Hematopoietic multipotent progenitor cell treated with erythropoietin and hydrocortisone succinate and interleukin-3 and kit ligand, for 6 days (in vitro differentiated cells): ENCODE data around the gene SPTLC2.

Source experiments
- DNase-seq: peaks from one replicate; pipeline ENCODE4 v3.0.0-alpha.2; 2015

Gene SPTLC2

DNA sequence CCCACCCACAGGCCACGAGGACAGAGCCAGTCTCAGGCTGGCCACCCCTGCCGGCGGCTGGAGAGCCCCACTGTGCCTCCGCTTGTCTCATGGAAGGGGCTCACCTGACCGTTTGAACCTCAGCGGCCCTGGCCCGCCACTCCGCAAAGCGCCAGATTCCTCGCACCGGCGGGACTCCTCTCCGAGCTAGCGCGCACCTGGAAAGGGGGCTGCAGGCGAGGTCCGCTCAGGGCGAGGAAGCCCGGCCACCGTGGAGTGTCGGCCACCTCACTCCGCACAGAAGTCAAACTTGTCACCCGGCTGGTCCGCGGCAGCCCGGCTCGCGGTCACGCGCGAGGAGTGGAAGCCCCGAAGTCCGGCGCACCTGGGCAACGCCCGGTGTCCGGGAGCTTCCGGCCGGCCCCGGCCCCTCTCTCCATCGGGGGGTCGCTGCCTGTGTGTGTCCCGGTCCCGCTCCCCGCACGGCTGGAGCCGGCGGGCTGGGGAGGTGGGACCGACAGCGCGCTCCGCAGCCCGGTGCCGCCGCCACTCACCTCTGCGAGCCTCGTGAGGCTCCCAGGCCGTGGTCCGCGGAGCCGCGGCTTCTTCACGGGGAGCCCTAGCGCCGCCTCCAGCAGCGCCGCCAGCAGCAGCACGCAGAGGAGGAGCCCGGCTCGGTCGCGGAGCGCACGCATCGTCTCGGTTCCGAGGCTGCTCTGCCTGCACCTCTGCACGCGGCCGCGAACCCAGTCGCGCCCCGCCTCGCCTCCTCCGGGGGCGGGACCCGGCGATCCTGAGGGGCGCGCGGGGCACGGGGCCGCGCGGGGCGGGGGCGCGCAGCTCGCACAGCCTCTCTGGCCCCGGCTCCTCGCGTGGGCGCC is 118.1 kb downstream of the SPTLC2 start, which contains the start of gene ISM2:
Gene ISM2 (minus strand): TSS at position 697 of the 860 bp plus-strand sequence. CDS start 23 bp downstream, at position 674.
- DNase-seq = peak; percentile 61

DNA sequence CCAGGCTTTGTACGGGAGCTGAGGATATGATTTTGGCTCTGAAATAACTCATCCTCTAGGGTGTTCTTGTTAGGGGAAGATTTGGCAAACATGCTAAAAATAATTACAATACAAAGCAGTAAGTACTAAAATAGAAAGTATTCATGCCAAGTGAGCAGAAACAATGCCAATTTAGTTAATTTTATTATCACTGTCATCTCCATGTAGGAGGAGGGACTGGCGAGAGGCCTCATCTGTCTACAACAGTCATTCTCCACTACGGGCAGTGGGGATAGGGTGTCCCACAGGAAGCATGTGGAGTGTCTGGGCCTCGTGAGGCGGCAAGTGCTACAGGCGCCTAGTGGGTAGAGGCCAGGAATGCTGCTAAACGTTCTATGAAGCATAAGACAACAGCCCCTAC is 121.1 kb downstream of the SPTLC2 start:
- DNase-seq = no peak

DNA sequence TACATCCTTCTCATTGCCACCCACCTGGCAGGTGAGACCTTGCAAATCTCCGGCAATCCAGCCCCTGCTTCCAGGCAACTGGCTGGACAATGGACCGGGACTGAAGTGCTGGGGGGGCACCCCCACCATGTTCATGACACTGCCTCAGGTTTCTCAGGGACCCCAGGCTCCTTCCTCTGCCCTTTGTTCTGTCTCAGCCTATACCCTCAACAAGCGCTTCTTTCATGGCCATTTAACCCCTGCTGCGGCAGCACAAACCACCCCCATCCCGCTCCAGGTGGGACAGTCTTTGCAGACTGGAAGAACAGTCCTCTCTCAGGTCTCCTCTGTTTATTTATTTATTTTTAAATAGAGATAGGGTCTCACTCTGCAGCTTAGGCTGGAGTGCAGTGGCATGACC is 125.4 kb downstream of the SPTLC2 start:
- DNase-seq = no peak

DNA sequence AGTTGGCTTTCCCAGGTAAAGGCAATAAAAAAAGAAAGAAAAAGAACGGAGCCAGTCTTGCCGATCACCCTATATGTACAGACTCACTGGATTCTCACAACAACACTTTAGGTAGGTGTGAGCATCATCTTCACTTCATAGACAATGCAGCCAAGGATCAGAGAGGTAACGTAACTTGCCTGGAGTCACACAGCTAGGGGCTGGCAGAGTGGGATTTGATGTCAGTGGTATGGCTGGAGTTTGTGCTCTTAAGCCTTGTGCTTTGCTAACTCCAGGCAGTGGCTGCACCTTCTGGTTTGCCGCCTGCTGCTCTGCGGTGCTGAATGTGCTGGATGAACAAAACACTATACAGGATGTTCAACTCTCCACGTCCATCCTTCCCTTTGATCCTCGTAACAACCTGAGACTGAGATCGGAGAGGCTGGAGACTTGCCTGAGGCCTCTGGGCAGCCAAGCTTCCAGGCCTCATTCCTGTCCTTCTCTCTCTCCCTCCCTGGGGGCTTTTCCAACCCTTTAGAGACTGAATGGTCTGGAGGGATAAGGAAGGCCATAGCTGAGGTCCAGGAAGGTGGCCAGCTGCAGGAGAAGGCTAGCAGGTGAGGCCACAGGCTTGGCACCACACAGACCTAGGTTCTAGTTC is 126.0 kb downstream of the SPTLC2 start:
- DNase-seq = no peak

DNA sequence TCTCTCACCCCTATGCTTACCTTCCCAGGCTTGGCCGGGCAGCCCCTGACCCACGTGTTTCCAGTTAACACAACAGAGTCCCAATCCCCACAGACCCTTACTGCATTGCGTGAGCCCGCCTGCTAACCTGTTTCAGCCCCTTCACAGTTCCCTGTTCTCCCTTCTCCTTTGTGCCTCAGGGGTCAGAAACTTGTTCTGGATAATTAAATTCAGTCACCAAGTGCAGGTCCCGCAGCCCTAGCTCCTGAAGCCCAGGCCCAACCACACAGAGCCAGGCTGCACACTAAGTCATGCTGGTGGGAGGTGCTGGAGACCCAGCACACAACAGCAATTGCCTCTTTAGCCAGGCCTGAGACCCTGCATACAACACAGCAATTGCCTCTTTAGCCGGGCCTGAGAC is 127.4 kb downstream of the SPTLC2 start:
- no peak for DNase-seq

DNA sequence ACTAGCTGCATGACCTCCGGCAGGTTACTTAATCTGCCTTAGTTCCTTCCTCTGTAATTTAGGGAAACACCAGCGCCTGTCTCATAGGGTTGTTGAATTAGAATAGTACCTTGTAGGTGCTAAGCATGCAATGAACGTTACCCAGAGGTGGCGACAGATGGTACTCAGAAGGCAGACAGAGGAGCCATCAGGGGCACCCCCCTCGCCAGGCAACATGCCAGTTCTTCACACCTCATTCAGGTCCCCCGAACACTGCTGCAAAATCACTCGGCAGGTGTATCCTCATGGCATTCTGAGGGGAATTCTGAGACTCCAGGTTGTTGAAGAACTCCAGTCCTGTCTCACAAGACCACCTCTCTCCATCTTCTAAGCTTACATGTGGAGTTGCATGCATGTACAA is 127.9 kb downstream of the SPTLC2 start:
- no peak for DNase-seq

DNA sequence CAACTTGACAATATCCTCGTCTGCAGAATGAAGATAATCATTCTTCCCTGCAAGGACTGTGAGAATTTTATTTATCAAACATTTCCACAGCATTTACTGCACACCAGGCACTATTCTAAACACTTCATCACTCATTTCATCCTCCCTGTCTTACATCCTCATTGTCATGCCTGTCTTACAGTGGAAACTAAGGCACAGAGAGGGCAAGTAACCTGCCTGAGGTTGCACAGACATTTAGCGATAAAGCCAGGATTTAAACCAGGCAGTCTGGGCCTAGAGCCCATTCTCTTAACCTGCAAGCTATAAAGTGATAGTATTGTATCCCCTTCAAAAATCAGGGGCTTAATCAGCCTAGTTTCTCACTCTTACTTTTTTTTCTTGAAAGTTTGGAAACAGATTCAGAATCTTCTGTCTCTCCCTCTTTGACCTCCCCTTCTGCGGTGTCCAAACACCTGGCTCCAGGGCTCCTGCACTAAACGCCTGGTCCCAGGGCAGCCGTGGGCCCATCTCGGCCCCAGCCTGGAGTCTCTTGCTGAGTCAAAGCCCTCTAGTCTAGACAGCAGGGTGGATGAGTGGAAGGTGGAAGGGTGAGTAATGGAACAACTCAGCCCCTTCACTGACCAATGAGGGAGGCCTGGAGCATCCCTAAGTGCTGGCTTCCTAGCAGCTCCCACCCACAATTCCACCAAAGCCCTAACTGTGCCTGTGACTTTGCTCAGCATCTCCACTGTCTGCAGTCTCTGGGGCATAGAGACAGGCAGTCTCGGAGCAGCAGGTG is 130.3 kb downstream of the SPTLC2 start:
- no peak for DNase-seq

DNA sequence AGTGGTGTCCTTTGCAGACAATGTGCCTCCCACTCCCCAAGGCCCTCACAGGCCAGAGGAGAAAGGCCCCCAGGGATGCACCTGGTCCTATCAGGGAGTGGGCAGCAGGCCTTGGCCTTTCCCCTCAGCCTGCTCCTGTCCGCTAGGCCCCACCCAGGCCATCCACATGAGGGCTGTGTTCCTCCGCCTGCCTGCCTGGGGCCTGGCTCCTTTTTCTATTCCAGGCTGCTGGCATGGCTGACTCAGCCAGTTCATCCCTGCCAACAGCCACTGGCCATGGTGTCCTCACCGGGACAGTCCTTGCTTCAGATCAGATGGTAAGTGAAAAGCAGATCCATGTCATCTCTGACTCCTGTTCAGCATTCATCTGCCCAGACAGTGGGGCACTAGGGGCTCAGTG is 131.2 kb downstream of the SPTLC2 start:
- DNase-seq = no peak

DNA sequence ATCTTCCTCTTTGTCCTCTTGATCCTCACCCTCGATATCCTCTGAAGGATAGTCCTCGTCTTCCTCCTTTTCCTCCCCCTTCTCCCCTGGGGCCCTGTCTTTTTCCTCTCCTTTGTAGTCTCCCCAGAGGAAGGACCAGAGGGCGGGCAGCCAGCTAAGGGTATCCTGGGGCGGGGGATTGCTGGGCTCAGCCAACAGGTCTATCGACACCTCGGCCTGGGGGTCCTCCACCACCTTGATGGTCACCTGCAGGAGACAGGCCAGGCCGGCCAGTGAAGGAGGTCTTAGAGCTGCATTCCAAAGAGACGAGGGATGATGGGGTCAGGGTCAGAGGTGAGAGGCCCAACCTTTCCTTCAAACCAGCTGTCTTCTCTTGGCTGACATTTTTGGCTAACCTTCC is 134.0 kb downstream of the SPTLC2 start:
- no peak for DNase-seq

DNA sequence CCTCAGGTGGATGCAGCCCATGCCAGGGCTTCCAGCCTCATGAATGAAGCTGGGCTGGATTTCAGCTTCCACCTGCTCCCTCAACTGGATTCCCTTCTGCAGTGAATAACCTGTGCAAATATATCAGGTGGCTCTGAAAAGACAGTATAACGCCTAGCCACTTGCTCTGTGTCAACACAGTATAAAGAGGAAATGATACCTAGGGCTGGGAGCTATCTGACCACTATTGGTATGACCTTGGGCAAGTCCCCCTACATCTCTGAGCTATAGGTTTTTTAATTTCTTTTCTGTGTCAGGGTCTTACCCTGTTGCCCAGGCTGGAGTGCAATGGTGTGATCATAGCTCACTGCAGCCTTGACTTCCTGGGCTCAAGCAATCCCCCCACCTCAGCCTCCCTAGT is 137.6 kb downstream of the SPTLC2 start:
- DNase-seq = no peak

DNA sequence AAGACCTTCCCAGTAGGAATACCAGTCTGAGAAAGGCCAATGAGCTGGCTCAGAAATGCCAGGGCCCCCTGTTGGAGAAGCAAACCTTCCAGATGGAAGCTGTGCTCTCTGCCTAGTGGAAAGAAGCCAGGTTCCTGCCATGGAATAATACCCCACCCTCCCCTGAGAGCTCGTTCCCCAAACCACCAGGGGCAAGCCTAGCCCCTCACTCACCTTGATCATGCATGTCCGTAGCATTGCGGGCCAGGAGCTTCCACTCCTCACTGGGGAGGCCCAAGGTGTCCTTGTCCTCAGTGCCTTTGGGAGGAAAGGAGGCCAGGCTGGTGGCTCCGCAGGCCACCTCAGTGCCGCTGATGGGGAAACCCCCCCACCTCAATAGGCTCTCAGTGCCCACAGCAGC is 138.4 kb downstream of the SPTLC2 start:
- DNase-seq = no peak

DNA sequence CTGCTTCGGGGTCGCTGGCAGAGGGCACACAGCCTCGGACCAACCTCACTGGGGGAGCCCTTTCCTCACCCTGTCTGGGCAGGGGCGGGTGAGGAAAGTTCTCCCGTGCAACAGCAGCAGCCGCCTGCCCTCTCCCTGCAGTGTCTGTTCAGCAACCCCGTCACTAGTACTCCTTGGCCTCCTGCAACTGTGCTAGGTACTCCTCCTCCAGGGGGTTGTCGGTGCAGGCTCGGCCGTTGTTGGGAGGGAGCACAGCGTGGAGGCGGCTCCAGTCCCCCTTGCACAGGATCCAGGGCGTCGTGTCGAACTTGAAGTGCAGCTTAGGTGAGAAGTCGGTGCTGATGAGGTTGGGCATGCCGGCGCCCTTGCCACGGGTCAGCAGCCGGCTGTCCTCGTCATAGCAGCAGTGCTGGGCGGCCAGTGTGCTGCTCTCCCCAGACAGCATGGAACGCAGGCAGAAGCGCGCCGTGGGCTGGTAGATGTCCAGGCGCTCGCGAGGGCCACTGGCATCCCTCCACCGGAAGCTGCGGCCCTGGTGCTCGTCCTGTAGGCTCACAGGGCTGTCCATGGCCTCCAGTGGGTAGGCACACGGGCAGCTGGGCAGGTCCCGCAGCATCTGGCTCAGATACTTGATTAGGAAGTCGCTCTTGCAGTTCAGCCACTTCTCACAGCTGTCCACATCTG is 140.9 kb downstream of the SPTLC2 start:
- DNase-seq = no peak

DNA sequence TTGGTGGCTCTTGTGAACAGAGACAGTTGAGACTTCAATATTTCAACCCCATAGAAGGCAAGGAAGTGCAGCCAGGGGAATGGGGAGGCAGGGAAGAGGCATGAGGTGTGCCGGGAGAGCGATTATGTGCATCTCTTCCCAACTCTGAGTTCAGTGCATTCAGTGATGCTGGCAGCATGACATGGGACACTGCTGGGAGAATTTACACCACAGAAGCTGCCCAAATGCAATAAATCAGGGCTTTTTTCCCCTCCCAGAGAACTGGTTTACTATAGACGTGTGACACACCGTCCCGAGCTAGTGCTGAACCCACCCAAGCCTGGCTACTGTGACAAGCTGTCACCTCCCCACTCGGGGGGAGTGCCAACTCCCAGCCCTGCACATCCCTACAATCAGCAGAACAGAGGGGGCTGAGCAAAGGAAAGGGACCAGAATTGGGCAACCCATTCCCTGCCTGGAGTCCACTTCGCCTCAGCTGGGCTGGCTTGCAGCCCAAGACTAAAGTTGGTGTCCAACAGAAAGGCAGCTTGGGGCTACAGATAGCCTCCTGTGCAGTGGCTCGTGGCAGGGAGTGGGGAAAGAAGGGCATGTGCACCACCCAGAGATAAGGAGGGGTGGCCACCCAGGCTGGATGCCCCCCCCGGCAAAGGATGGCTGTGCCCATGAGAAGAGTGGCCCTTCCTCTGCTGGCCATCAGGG is 141.8 kb downstream of the SPTLC2 start:
- peak; percentile 53 for DNase-seq

DNA sequence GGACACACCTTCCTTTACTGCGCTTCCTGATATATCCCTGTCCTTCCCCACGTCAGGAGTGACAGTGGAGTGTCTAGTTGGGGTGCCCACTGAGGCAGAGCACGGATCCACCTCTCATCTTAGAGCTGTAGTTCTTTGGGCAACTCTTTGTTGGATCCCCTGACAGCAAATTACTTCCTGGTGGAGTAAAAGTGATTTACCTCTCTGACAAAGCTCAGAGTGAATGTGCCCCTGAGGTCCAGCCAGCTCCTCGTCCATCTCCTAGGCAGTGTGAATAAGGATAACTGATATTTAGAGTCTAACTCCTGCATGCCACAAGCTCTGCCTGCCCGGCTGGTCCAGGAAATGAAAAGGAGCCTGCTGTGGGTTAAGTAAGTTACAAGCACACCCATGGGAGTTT is 142.5 kb downstream of the SPTLC2 start:
- DNase-seq = no peak

DNA sequence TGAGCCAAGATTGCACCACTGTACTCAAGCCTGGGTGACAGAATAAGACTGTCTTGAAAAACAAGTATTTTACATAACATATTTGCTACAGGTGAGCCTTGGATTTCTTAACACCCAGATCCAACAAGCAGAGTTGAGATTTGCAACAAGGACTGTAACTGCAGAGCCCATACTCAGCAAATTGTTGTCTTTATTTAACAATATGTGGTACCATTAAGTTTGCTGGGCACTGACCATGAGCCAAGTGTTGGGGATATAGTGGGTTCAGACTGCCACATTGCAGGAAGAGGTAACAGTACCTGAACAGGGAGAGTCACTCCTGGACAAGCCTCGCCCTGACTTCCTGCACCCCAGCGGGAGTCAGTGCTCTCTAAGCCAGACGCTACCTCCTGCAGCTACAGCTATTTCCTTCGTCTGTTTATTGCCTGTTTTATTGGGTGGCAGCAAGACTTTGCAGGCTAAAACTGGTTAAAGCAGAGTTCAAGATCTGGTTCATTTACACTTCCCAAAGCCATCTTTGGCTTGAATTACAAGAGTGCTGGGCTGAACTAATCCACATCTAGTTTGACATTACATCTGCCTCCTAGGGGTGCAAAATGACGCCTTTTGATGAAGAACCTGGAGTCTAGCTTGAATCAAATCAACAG is 146.1 kb downstream of the SPTLC2 start:
- DNase-seq = no peak

DNA sequence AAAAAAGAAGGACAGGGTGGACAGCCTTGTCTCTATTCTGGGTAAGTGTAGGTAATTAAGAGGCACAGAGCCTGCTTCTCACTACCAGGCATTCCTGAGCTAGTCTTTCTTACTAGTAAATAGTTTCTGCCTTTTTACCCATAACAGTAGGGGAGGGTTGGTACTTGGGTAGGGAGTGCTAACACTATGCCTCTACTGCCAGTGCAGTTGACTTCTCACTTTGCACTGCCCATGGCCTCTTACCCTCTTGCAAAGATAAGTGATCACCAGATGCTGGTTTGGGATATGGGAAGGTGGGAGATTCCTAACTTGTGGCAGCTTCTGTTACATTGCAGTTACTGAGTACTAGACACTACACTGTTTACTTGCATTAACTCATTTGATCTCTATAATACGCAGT is 146.9 kb downstream of the SPTLC2 start:
- DNase-seq = no peak

DNA sequence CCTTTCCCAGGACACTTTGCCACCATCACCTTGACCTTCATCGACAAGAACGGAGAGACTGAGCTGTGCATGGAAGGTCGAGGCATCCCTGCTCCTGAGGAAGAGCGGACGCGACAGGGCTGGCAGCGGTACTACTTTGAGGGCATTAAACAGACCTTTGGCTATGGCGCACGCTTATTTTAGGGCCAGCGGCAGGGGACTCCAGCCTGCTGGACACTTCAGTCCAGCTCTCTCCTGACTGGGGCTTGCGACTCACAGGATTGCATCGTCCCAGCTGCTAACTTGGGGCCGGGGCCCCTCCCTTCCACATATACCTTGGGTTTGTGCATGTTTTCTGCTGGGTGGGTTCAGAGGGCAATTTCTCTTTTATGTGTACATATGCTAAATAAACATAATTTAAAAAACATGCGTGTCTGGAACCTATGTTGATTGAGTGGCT is 147.4 kb downstream of the SPTLC2 start:
- DNase-seq = no peak

DNA sequence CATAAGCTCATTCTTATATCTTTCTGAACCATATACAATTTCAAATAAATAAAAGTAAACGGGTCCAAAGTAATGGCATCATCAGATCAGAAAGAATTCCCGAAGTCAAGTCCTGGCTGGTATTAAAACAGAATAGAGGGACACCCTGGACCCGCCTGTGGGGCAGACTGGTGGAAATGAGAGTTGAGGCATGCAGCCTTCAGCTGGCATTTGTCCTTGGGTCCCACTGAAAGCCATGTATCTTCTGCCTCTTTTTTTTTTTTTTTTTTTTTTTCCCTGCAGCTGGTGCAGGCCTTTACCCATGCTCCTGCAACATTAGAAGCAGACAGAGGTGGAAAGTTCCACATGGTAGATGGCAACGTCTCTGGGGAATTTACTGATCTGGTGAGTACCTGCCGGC is 148.6 kb downstream of the SPTLC2 start:
- DNase-seq = no peak

DNA sequence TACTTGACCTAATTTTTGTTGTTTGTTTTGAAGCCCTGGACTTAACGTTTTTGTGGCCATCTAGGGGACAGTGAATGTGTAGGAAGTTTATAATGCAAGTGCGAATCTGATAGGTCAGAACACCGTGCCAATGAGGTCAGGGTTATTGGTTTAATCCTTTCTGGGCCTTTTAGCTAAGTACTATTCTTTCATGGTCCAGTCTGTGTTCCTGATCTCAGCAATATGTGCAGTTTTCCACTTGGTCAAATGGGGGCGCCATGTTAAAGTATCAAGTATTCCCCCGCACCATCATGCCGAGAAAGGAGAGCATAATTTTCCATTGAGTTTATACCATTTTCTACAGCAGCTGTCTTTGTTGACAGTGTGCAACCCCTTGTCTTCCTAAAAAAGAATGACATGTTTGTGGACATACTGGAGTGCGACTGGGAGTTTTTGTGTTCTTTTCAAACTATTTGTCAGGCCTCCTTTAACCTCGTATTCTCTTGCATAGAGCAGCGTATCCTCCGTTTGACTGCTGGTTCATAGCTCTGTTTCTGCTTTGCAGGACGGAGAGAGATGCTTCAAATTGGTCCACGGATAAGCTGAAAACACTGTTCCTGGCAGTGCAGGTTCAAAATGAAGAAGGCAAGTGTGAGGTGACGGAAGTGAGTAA is 157.2 kb downstream of the SPTLC2 start:
- DNase-seq = peak; percentile 92

DNA sequence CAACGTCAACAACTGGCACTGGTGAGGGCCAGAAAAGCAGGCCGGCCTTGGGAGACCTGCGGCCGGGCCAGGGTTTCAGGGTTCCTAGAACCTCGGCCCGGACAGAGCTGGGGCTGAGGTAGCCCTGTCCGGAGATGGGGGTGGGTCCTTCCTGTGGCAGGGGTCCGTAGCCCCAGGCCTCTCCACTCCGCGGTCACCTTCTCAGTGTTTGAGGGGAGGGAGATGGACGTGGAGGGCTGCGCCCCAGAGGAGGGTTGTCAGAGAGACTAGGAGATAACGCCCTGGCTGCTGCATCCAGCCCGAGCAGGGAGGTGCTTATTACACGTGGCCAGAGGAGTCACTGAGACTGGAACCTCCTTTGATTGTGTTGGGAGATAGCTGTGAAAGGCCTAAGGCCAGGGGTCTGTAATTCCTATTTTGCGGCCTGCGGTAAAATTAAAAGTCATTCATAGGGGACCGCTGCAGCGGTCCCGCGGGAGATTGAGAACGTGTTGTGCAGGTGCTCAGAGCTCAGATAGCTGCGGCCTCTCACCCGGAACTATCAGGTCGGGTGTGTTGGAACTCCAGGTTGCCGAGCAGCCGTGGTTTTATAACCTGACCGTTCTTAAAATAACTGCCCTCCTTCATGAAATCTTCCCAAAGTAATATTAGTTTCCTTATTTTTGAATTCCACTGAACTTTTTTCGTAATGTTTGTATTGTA is 158.0 kb downstream of the SPTLC2 start:
- peak; percentile 93 for DNase-seq
